Smooth muscle cell (in vitro differentiated cells): Measurements from ENCODE around the gene LTO1. TPM values are rescaled to one million over a fixed set of nuclear protein-coding genes. Genes with fewer than 3 reads are reported as not detected.

Experiments used
- DNase-seq: peaks from one replicate; lab custom pipeline; 2025; ENCODE audit not compliant: unreplicated experiment; lab: John Stamatoyannopoulos, UW
- H2AFZ ChIP-seq: fragments of 200-600 bp; sonication (generic); 2 replicates; pipeline ENCODE4 v1.6.0; 2016; ENCODE audit warnings: antibody characterized with exemption, low read depth, mild to moderate bottlenecking
- H3F3A ChIP-seq: fragments of 200-600 bp; sonication (generic); 2 replicates; pipeline ENCODE4 v1.6.0; 2017; ENCODE audit warnings: antibody characterized with exemption, low read depth
- H3K27ac ChIP-seq: fragments of 200-600 bp; sonication (generic); 2 replicates; pipeline ENCODE4 v1.5.1; 2016; ENCODE audit warnings: low read depth, mild to moderate bottlenecking
- H3K27me3 ChIP-seq: fragments of 200-600 bp; sonication (generic); 2 replicates; pipeline ENCODE4 v1.6.1; 2016; ENCODE audit warnings: low read depth, mild to moderate bottlenecking
- H3K36me3 ChIP-seq: fragments of 200-600 bp; sonication (generic); 2 replicates; pipeline ENCODE4 v1.5.1; 2016; ENCODE audit warnings: low read depth
- H3K4me1 ChIP-seq: fragments of 200-600 bp; sonication (generic); 2 replicates; pipeline ENCODE4 v1.5.1; 2016; ENCODE audit warnings: low read depth
- H3K4me2 ChIP-seq: fragments of 200-600 bp; sonication (generic); 2 replicates; pipeline ENCODE4 v1.6.0; 2016; ENCODE audit warnings: mild to moderate bottlenecking
- H3K4me3 ChIP-seq: fragments of 200-600 bp; sonication (generic); 2 replicates; pipeline ENCODE4 v1.5.1; 2016; ENCODE audit warnings: mild to moderate bottlenecking
- H3K79me2 ChIP-seq: fragments of 200-600 bp; sonication (generic); 2 replicates; pipeline ENCODE4 v1.6.0; 2016; ENCODE audit warnings: low read depth, mild to moderate bottlenecking
- H3K9ac ChIP-seq: fragments of 200-600 bp; sonication (generic); 2 replicates; pipeline ENCODE4 v1.6.0; 2016; ENCODE audit warnings: low read depth
- H3K9me3 ChIP-seq: fragments of 200-600 bp; sonication (generic); replicated peaks from 2 replicates; pipeline ENCODE4 v1.5.1; 2016; ENCODE audit warnings: low read depth
- H4K20me1 ChIP-seq: fragments of 200-600 bp; sonication (generic); 2 replicates; pipeline ENCODE4 v1.6.0; 2016; ENCODE audit warnings: low read depth
- CTCF ChIP-seq: fragments of 200-600 bp; sonication (generic); IDR thresholded peaks from 2 replicates; pipeline ENCODE4 v1.5.1; 2017; ENCODE audit warnings: borderline replicate concordance, mild to moderate bottlenecking, antibody characterized with exemption; ENCODE audit not compliant: insufficient read depth, poor library complexity, severe bottlenecking
- WGBS: methylation state at CpG from one replicate; pipeline ENCODE4 v1.1.7; 2016; ENCODE audit warnings: low lambda C conversion rate; 5-methylcytosine and 5-hydroxymethylcytosine counted together
- polyA plus RNA-seq: library from polyadenylated mRNA; unstranded; fragments of >200 nt; fragmentation: Nextera tagmentation; extraction: Ambion mirVana; gene quantifications from 2 replicates; pipeline ENCODE4 v1.2.1, GENCODE V29; 2016
- total RNA-seq: library from RNA; depleted of rRNA; stranded (reverse); fragments of >200 nt; gene quantifications from 2 replicates; pipeline ENCODE4 v1.2.3, GENCODE V29; 2014

Gene LTO1
- total and polyA plus RNA-seq, 2 experiments from 2014 or later, result 8.0 to 17.3 TPM

GRCh38 chr11:69682681-69683326 is 7.7 kb upstream of the LTO1 start:
- H2AFZ ChIP-seq, result no peak overlapping the region
- no peak for TF ChIP-seq CTCF

GRCh38 chr11:69682221-69682620 is 7.1 kb upstream of the LTO1 start:
- no peak overlapping the region for H3K4me3 ChIP-seq
- WGBS, result 84% methylated on average over 6 of the region's 6 CpGs

More at GRCh38 chr11:69682681-69683326, 7.7 kb upstream of the LTO1 start:
- 88% methylated on average over 7 of the region's 7 CpGs for WGBS
- H3F3A ChIP-seq, result no peaks in the 10 kb centered on the region
- no peak overlapping the region for H3K27ac ChIP-seq
- H3K9ac ChIP-seq, result no peak overlapping the region
- H3K27me3 ChIP-seq, result no peaks in the 10 kb centered on the region
- no peaks in the 10 kb centered on the region for H3K9me3 ChIP-seq
- H3K4me3 ChIP-seq, result no peak overlapping the region
- no peaks in the 10 kb centered on the region for H3K36me3 ChIP-seq
- H3K79me2 ChIP-seq, result no peaks in the 10 kb centered on the region
- no peak for DNase-seq
- no peaks in the 10 kb centered on the region for H3K4me1 ChIP-seq
- H3K4me2 ChIP-seq, result no peak overlapping the region
- no peaks in the 10 kb centered on the region for H4K20me1 ChIP-seq

GRCh38 chr11:69680688-69681087 is 5.5 kb upstream of the LTO1 start:
- H3K36me3 ChIP-seq, result no peaks in the 10 kb centered on the region
- TF ChIP-seq CTCF, result no peak
- no peaks in the 10 kb centered on the region for H4K20me1 ChIP-seq
- WGBS, result 95% methylated on average over 2 of the region's 5 CpGs
- H3K27ac ChIP-seq, result no peak overlapping the region
- no peak for DNase-seq
- H3K79me2 ChIP-seq, result no peaks in the 10 kb centered on the region
- H3K9me3 ChIP-seq, result no peaks in the 10 kb centered on the region
- H3K4me2 ChIP-seq, result no peak overlapping the region
- no peak overlapping the region for H2AFZ ChIP-seq
- H3K4me1 ChIP-seq, result no peaks in the 10 kb centered on the region
- H3K9ac ChIP-seq, result no peak overlapping the region
- H3F3A ChIP-seq, result no peaks in the 10 kb centered on the region
- H3K27me3 ChIP-seq, result no peaks in the 10 kb centered on the region
- H3K4me3 ChIP-seq, result no peak overlapping the region

More at GRCh38 chr11:69682221-69682620, 7.1 kb upstream of the LTO1 start:
- H3K9me3 ChIP-seq, result no peaks in the 10 kb centered on the region
- H3F3A ChIP-seq, result no peaks in the 10 kb centered on the region
- H3K36me3 ChIP-seq, result no peaks in the 10 kb centered on the region
- H2AFZ ChIP-seq, result no peak overlapping the region
- no peak overlapping the region for H3K27ac ChIP-seq
- no peak for DNase-seq
- no peak overlapping the region for H3K4me2 ChIP-seq
- H4K20me1 ChIP-seq, result no peaks in the 10 kb centered on the region
- TF ChIP-seq CTCF, result no peak
- no peak overlapping the region for H3K9ac ChIP-seq
- H3K4me1 ChIP-seq, result no peaks in the 10 kb centered on the region
- no peaks in the 10 kb centered on the region for H3K79me2 ChIP-seq
- H3K27me3 ChIP-seq, result no peaks in the 10 kb centered on the region

- Histone ChIP-seq H3K4me3 (no peak overlapping the region), H3K79me2 (peaks cover 15% of the 10 kb centered on the region)
These were observed 2.6 kb upstream of the LTO1 start for GRCh38 chr11:69677749-69678148.

More at GRCh38 chr11:69677749-69678148, 2.6 kb upstream of the LTO1 start:
- Histone ChIP-seq H3K27ac (no peak overlapping the region), H3K9me3 (no peaks in the 10 kb centered on the region), H3K4me2 (no peak overlapping the region), H3K9ac (no peak overlapping the region), H4K20me1 (peaks cover 15% of the 10 kb centered on the region), H3F3A (no peaks in the 10 kb centered on the region), H3K36me3 (no peaks in the 10 kb centered on the region), H2AFZ (no peak overlapping the region), H3K4me1 (peaks cover 6% of the 10 kb centered on the region), H3K27me3 (no peaks in the 10 kb centered on the region)
- TF ChIP-seq CTCF, result no peak
- WGBS, result 89% methylated on average over 2 of the region's 2 CpGs
- DNase-seq, result no peak
